ENCODE results near the gene B4GALNT3.

Gene B4GALNT3

GRCh38 chr12:541676-542324, 82.1 kb downstream of the B4GALNT3 start:
- 54% methylated on average over 7 of the region's 9 CpGs for WGBS
- H3K9me3 ChIP-seq (ENCODE audit: insufficient read depth, low read depth, low read length) = no peaks in the 10 kb centered on the region
- peaks cover 31% of the 10 kb centered on the region for H3K4me1 ChIP-seq (ENCODE audit: insufficient read depth, low read length)
- H3K27ac ChIP-seq (ENCODE audit: low read depth, low read length) = peak overlapping the region; percentile 55
- no peak overlapping the region for H3K4me3 ChIP-seq (ENCODE audit: low read length)
- H3K27me3 ChIP-seq (ENCODE audit: insufficient read depth, low read length) = peaks cover 6% of the 10 kb centered on the region; the same call in 1 of the 2 replicates
- H3K9ac ChIP-seq (ENCODE audit: low read depth, low read length) = no peak overlapping the region
- H3K36me3 ChIP-seq (ENCODE audit: insufficient read depth, low read length) = no peaks in the 10 kb centered on the region

GRCh38 chr12:542395-543113, 82.8 kb downstream of the B4GALNT3 start:
- Histone ChIP-seq H3K4me3 (ENCODE audit: low read length) (no peak overlapping the region), H3K36me3 (ENCODE audit: insufficient read depth, low read length) (no peaks in the 10 kb centered on the region), H3K9me3 (ENCODE audit: insufficient read depth, low read depth, low read length) (no peaks in the 10 kb centered on the region), H3K27me3 (ENCODE audit: insufficient read depth, low read length) (peaks cover 6% of the 10 kb centered on the region; the same call in 1 of the 2 replicates), H3K27ac (ENCODE audit: low read depth, low read length) (peak overlapping the region; percentile 39; the same call in 1 of the 2 replicates), H3K9ac (ENCODE audit: low read depth, low read length) (no peak overlapping the region), H3K4me1 (ENCODE audit: insufficient read depth, low read length) (peaks cover 30% of the 10 kb centered on the region)
- WGBS = 58% methylated on average over 8 of the region's 8 CpGs

GRCh38 chr12:543114-543451, 83.3 kb downstream of the B4GALNT3 start:
- Histone ChIP-seq H3K9me3 (ENCODE audit: insufficient read depth, low read depth, low read length) (no peaks in the 10 kb centered on the region), H3K9ac (ENCODE audit: low read depth, low read length) (no peak overlapping the region), H3K27ac (ENCODE audit: low read depth, low read length) (no peak overlapping the region), H3K36me3 (ENCODE audit: insufficient read depth, low read length) (no peaks in the 10 kb centered on the region), H3K4me1 (ENCODE audit: insufficient read depth, low read length) (peaks cover 25% of the 10 kb centered on the region), H3K27me3 (ENCODE audit: insufficient read depth, low read length) (peaks cover 6% of the 10 kb centered on the region; the same call in 1 of the 2 replicates), H3K4me3 (ENCODE audit: low read length) (no peak overlapping the region)
- WGBS = 84% methylated on average over 7 of the region's 9 CpGs

- Histone ChIP-seq H3K27me3 (ENCODE audit: insufficient read depth, low read length) (peaks cover 6% of the 10 kb centered on the region; the same call in 1 of the 2 replicates), H3K4me1 (ENCODE audit: insufficient read depth, low read length) (peaks cover 25% of the 10 kb centered on the region), H3K4me3 (ENCODE audit: low read length) (no peak overlapping the region), H3K9ac (ENCODE audit: low read depth, low read length) (no peak overlapping the region), H3K27ac (ENCODE audit: low read depth, low read length) (no peak overlapping the region), H3K9me3 (ENCODE audit: insufficient read depth, low read depth, low read length) (no peaks in the 10 kb centered on the region), H3K36me3 (ENCODE audit: insufficient read depth, low read length) (no peaks in the 10 kb centered on the region)
- 97% methylated on average over 8 of the region's 8 CpGs for WGBS
Observed at GRCh38 chr12:544142-544541, 84.4 kb downstream of the B4GALNT3 start.

GRCh38 chr12:544941-545635, 85.3 kb downstream of the B4GALNT3 start:
- Histone ChIP-seq H3K9me3 (ENCODE audit: insufficient read depth, low read depth, low read length) (no peaks in the 10 kb centered on the region), H3K9ac (ENCODE audit: low read depth, low read length) (no peak overlapping the region), H3K36me3 (ENCODE audit: insufficient read depth, low read length) (peaks cover 4% of the 10 kb centered on the region; the same call in 1 of the 2 replicates), H3K27me3 (ENCODE audit: insufficient read depth, low read length) (peaks cover 6% of the 10 kb centered on the region; the same call in 1 of the 2 replicates), H3K27ac (ENCODE audit: low read depth, low read length) (no peak overlapping the region), H3K4me3 (ENCODE audit: low read length) (no peak overlapping the region), H3K4me1 (ENCODE audit: insufficient read depth, low read length) (peaks cover 22% of the 10 kb centered on the region)
- WGBS = 83% methylated on average over 8 of the region's 9 CpGs

GRCh38 chr12:545835-546234, 86.1 kb downstream of the B4GALNT3 start:
- Histone ChIP-seq H3K4me1 (ENCODE audit: insufficient read depth, low read length) (peaks cover 18% of the 10 kb centered on the region), H3K9ac (ENCODE audit: low read depth, low read length) (no peak overlapping the region), H3K27me3 (ENCODE audit: insufficient read depth, low read length) (peaks cover 6% of the 10 kb centered on the region; the same call in 1 of the 2 replicates), H3K4me3 (ENCODE audit: low read length) (no peak overlapping the region), H3K27ac (ENCODE audit: low read depth, low read length) (no peak overlapping the region), H3K9me3 (ENCODE audit: insufficient read depth, low read depth, low read length) (no peaks in the 10 kb centered on the region), H3K36me3 (ENCODE audit: insufficient read depth, low read length) (peaks cover 9% of the 10 kb centered on the region; the same call in 1 of the 2 replicates)
- WGBS = 77% methylated on average over 6 of the region's 6 CpGs

GRCh38 chr12:546265-546919, 86.7 kb downstream of the B4GALNT3 start:
- Histone ChIP-seq H3K4me1 (ENCODE audit: insufficient read depth, low read length) (peaks cover 14% of the 10 kb centered on the region), H3K9ac (ENCODE audit: low read depth, low read length) (no peak overlapping the region), H3K9me3 (ENCODE audit: insufficient read depth, low read depth, low read length) (no peaks in the 10 kb centered on the region), H3K27ac (ENCODE audit: low read depth, low read length) (no peak overlapping the region), H3K36me3 (ENCODE audit: insufficient read depth, low read length) (peaks cover 9% of the 10 kb centered on the region; the same call in 1 of the 2 replicates), H3K27me3 (ENCODE audit: insufficient read depth, low read length) (peaks cover 6% of the 10 kb centered on the region; the same call in 1 of the 2 replicates), H3K4me3 (ENCODE audit: low read length) (peak overlapping the region; percentile 47)
- 47% methylated on average over 41 of the region's 41 CpGs for WGBS

- Histone ChIP-seq H3K4me1 (ENCODE audit: insufficient read depth, low read length) (peaks cover 8% of the 10 kb centered on the region), H3K4me3 (ENCODE audit: low read length) (peak overlapping the region; percentile 47), H3K27me3 (ENCODE audit: insufficient read depth, low read length) (peaks cover 6% of the 10 kb centered on the region; the same call in 1 of the 2 replicates), H3K9ac (ENCODE audit: low read depth, low read length) (no peak overlapping the region), H3K9me3 (ENCODE audit: insufficient read depth, low read depth, low read length) (no peaks in the 10 kb centered on the region), H3K27ac (ENCODE audit: low read depth, low read length) (no peak overlapping the region), H3K36me3 (ENCODE audit: insufficient read depth, low read length) (peaks cover 12% of the 10 kb centered on the region; the same call in 1 of the 2 replicates)
- 39% methylated on average over 44 of the region's 44 CpGs for WGBS
Observed at GRCh38 chr12:546920-547845, 87.4 kb downstream of the B4GALNT3 start.

GRCh38 chr12:547883-548470, 88.2 kb downstream of the B4GALNT3 start:
- Histone ChIP-seq H3K27ac (ENCODE audit: low read depth, low read length) (no peak overlapping the region), H3K27me3 (ENCODE audit: insufficient read depth, low read length) (peaks cover 6% of the 10 kb centered on the region; the same call in 1 of the 2 replicates), H3K9ac (ENCODE audit: low read depth, low read length) (no peak overlapping the region), H3K36me3 (ENCODE audit: insufficient read depth, low read length) (peaks cover 17% of the 10 kb centered on the region; the same call in 1 of the 2 replicates), H3K4me3 (ENCODE audit: low read length) (no peak overlapping the region), H3K9me3 (ENCODE audit: insufficient read depth, low read depth, low read length) (no peaks in the 10 kb centered on the region), H3K4me1 (ENCODE audit: insufficient read depth, low read length) (no peaks in the 10 kb centered on the region)
- WGBS = 90% methylated on average over 13 of the region's 13 CpGs

Measured in HUES64 (cell line).